Measurements from ENCODE around the gene GRM8.

- no peak for TF ChIP-seq CTCF (conservative IDR thresholded peaks at IDR 0.05)
- TF ChIP-seq ZFX (IDR thresholded peaks at IDR 0.05): no peak
Observed at GRCh38 chr7:126723966-126724544, 528.7 kb downstream of the GRM8 start.
